HEK293 (cell line): Measurements from ENCODE around the gene ZER1.

Experiments
- CTCF ChIA-PET: fragments of 350-600 bp; formaldehyde crosslinking; extraction: SDS; loops from one replicate; lab custom pipeline; 2021; ENCODE audit warnings: antibody characterized with exemption; lab: Yijun Ruan, JAX
- POLR2A ChIA-PET: fragments of 300-600 bp; formaldehyde crosslinking; extraction: SDS; loops from one replicate; lab custom pipeline; 2020; ENCODE audit warnings: antibody characterized with exemption, inconsistent platforms; lab: Yijun Ruan, JAX
- H3K27ac ChIP-seq: fragments of 200-500 bp; sonication (Bioruptor generic); 2 replicates; pipeline ENCODE4 v1.5.1; 2014; ENCODE audit warnings: low read depth, low read length, control low read depth, inconsistent platforms; ENCODE audit errors: extremely low read depth
- H3K36me3 ChIP-seq, 2 experiments: fragments of 200-500 bp in 1 of 2; sonication (Bioruptor generic) in 1 of 2; 1 replicate in 1 of 2; 2 replicates in 1 of 2; pipeline ENCODE4 v1.5.1; 2014 to 2017; ENCODE audit warnings: inconsistent platforms in 2 of 2, low read length in 2 of 2; ENCODE audit not compliant: control insufficient read depth in 2 of 2, insufficient read depth in 1 of 2
- H3K4me1 ChIP-seq: fragments of 200-500 bp; sonication (Bioruptor generic); 2 replicates; pipeline ENCODE4 v1.5.1; 2014; ENCODE audit warnings: mild to moderate bottlenecking, low read length, inconsistent platforms; ENCODE audit not compliant: control insufficient read depth, insufficient read depth
- H3K4me3 ChIP-seq: 2 replicates; pipeline ENCODE4 v1.5.1; 2011; ENCODE audit warnings: low read depth, mild to moderate bottlenecking, control low read depth, low read length, moderate library complexity
- H3K9me3 ChIP-seq: fragments of 200-500 bp; sonication (Bioruptor generic); 2 replicates; pipeline ENCODE4 v1.5.1; 2014; ENCODE audit warnings: low read depth, low read length, inconsistent platforms; ENCODE audit not compliant: control insufficient read depth, insufficient read depth
- BCL11A ChIP-seq: fragments of 450-650 bp; formaldehyde crosslinking; IDR thresholded peaks from 2 replicates; pipeline ENCODE4 v1.5.1; 2016; ENCODE audit warnings: low read depth, missing biosample characterization, missing genetic modification characterization
- CTCF ChIP-seq: fragments of 450-650 bp; formaldehyde crosslinking; IDR thresholded peaks from 2 replicates; pipeline ENCODE4 v1.5.1; 2016; ENCODE audit warnings: missing biosample characterization, missing genetic modification characterization
- FEZF1 ChIP-seq: fragments of 450-650 bp; formaldehyde crosslinking; IDR thresholded peaks from 2 replicates; pipeline ENCODE4 v1.5.1; 2016; ENCODE audit warnings: missing biosample characterization, missing genetic modification characterization
- GLIS2 ChIP-seq: fragments of 450-650 bp; formaldehyde crosslinking; IDR thresholded peaks from 2 replicates; pipeline ENCODE4 v1.5.1; 2016; ENCODE audit warnings: missing biosample characterization, missing genetic modification characterization
- HIC1 ChIP-seq: fragments of 450-650 bp; formaldehyde crosslinking; IDR thresholded peaks from 2 replicates; pipeline ENCODE4 v1.5.1; 2016; ENCODE audit warnings: missing biosample characterization, missing genetic modification characterization
- KLF8 ChIP-seq: fragments of 450-650 bp; formaldehyde crosslinking; IDR thresholded peaks from 2 replicates; pipeline ENCODE4 v1.5.1; 2016; ENCODE audit warnings: missing biosample characterization, missing genetic modification characterization
- MEIS1 ChIP-seq: sonication (generic); formaldehyde crosslinking; IDR thresholded peaks from 2 replicates; pipeline ENCODE4 v1.8.1; 2022; ENCODE audit warnings: missing genetic modification reagents, mild to moderate bottlenecking, borderline replicate concordance
- PATZ1 ChIP-seq: fragments of 450-650 bp; formaldehyde crosslinking; IDR thresholded peaks from 2 replicates; pipeline ENCODE4 v1.5.1; 2016; ENCODE audit warnings: missing biosample characterization, missing genetic modification characterization
- PBX3 ChIP-seq: sonication (generic); formaldehyde crosslinking; IDR thresholded peaks from 2 replicates; pipeline ENCODE4 v1.8.1; 2022; ENCODE audit warnings: mild to moderate bottlenecking, moderate library complexity, missing genetic modification reagents
- RBAK ChIP-seq: fragments of 450-650 bp; formaldehyde crosslinking; IDR thresholded peaks from 2 replicates; pipeline ENCODE4 v1.5.1; 2016; ENCODE audit warnings: missing biosample characterization, missing genetic modification characterization
- SP2 ChIP-seq: fragments of 450-650 bp; formaldehyde crosslinking; IDR thresholded peaks from 2 replicates; pipeline ENCODE4 v1.5.1; 2016; ENCODE audit warnings: missing biosample characterization, missing genetic modification characterization
- SP7 ChIP-seq: fragments of 450-650 bp; formaldehyde crosslinking; IDR thresholded peaks from 2 replicates; pipeline ENCODE4 v1.5.1; 2016; ENCODE audit warnings: missing biosample characterization, missing genetic modification characterization
- ZBTB7A ChIP-seq: fragments of 450-650 bp; formaldehyde crosslinking; IDR thresholded peaks from 2 replicates; pipeline ENCODE4 v1.5.1; 2016; ENCODE audit warnings: low read depth, missing biosample characterization, missing genetic modification characterization
- ZNF157 ChIP-seq: fragments of 450-650 bp; formaldehyde crosslinking; IDR thresholded peaks from 2 replicates; pipeline ENCODE4 v1.5.1; 2016; ENCODE audit warnings: missing biosample characterization, missing genetic modification characterization
- ZNF184 ChIP-seq: fragments of 450-650 bp; IDR thresholded peaks from 2 replicates; pipeline ENCODE4 v1.5.1; 2018; ENCODE audit warnings: missing biosample characterization, mild to moderate bottlenecking, missing genetic modification characterization
- ZNF449 ChIP-seq: fragments of 450-650 bp; formaldehyde crosslinking; IDR thresholded peaks from 2 replicates; pipeline ENCODE4 v1.5.1; 2017; ENCODE audit warnings: missing biosample characterization, mild to moderate bottlenecking, missing genetic modification characterization, moderate library complexity
- ZNF488 ChIP-seq: fragments of 450-650 bp; formaldehyde crosslinking; IDR thresholded peaks from 2 replicates; pipeline ENCODE4 v1.5.1; 2016; ENCODE audit warnings: missing biosample characterization, missing genetic modification characterization
- ZNF654 ChIP-seq: fragments of 450-650 bp; formaldehyde crosslinking; IDR thresholded peaks from 2 replicates; pipeline ENCODE4 v1.5.1; 2016; ENCODE audit warnings: low read depth, missing biosample characterization, missing genetic modification characterization
- ZNF692 ChIP-seq: fragments of 450-650 bp; formaldehyde crosslinking; IDR thresholded peaks from 2 replicates; pipeline ENCODE4 v1.5.1; 2016; ENCODE audit warnings: missing biosample characterization, missing genetic modification characterization
- ZNF747 ChIP-seq: fragments of 450-650 bp; formaldehyde crosslinking; IDR thresholded peaks from 2 replicates; pipeline ENCODE4 v1.5.1; 2016; ENCODE audit warnings: missing biosample characterization, missing genetic modification characterization
- ZNF776 ChIP-seq: fragments of 450-650 bp; formaldehyde crosslinking; IDR thresholded peaks from 2 replicates; pipeline ENCODE4 v1.5.0; 2017; ENCODE audit warnings: missing biosample characterization, missing genetic modification characterization, borderline replicate concordance

ZER1 gene

GRCh38 chr9:128819716-128820664, 48.3 kb upstream of the ZER1 start (continued):
- TF ChIP-seq ZNF488 (tag by site-specific recombination), result no peak
- no peak for TF ChIP-seq BCL11A (tag by site-specific recombination)
- TF ChIP-seq PATZ1, result peak; percentile 30; the same call in 1 of the 2 replicates
- no peak for TF ChIP-seq ZNF184 (tag by site-specific recombination)
- no peak for TF ChIP-seq ZNF776 (tag by site-specific recombination)
- no peak; the same call in 1 of the 2 replicates for TF ChIP-seq SP2 (tag by site-specific recombination)
- TF ChIP-seq RBAK (tag by site-specific recombination), result no peak
- no peak for TF ChIP-seq ZBTB7A (tag by site-specific recombination)
- TF ChIP-seq ZNF157 (tag by site-specific recombination), result no peak
- no peak for TF ChIP-seq MEIS1

GRCh38 chr9:128818839-128819715, 47.4 kb upstream of the ZER1 start:
- H3K36me3 ChIP-seq, result peaks cover 0 to 40% of the 10 kb centered on the region in 2 experiments; a peak in 1 of 3 replicates
- peak overlapping the region; percentile 74; the same call in 1 of the 2 replicates for H3K27ac ChIP-seq
- H3K4me1 ChIP-seq, result no peaks in the 10 kb centered on the region
- ChIA-PET POLR2A (interaction anchor here (1.0 to 4.1 kb wide), 17 partner anchors 10 to 262 kb away, joined by 3 to 94 read pairs (median 5); partner anchors contain the start of genes SPOUT1 and ZDHHC12), CTCF (interaction anchor here (0.7 to 2.3 kb wide), 16 partner anchors 8 to 184 kb away, joined by 3 to 16 read pairs (median 6); no protein-coding TSS in a partner anchor)
- H3K9me3 ChIP-seq, result no peaks in the 10 kb centered on the region
- peak overlapping the region; percentile 60 for H3K4me3 ChIP-seq
- no peak for TF ChIP-seq FEZF1 (tag by site-specific recombination)
- no peak; the same call in 1 of the 2 replicates for TF ChIP-seq PBX3 (CRISPR knock-in tag)
- peak; percentile 46; the same call in 1 of the 2 replicates for TF ChIP-seq HIC1
- peak; percentile 51 for TF ChIP-seq ZNF692 (tag by site-specific recombination)
- TF ChIP-seq ZNF654 (tag by site-specific recombination), result no peak
- TF ChIP-seq ZNF449 (tag by site-specific recombination), result 0 out of 2 replicates have a peak, but pooled peaks have one; percentile 11
- TF ChIP-seq GLIS2 (tag by site-specific recombination), result peak; percentile 16; the same call in 1 of the 2 replicates
- TF ChIP-seq CTCF (tag by site-specific recombination), result peak; percentile 47; the same call in 1 of the 2 replicates
- TF ChIP-seq ZNF747 (tag by site-specific recombination), result no peak
- peak; percentile 11; the same call in 1 of the 2 replicates for TF ChIP-seq KLF8 (tag by site-specific recombination)
- TF ChIP-seq SP7 (tag by site-specific recombination), result peak; percentile 14; the same call in 1 of the 2 replicates
- TF ChIP-seq MEIS1, result no peak
